NCI-H1092 (cell line): ENCODE results near the gene CC2D1A.

ENCODE experiments used
- DNase-seq: peaks from one replicate; lab custom pipeline; 2025; lab: John Stamatoyannopoulos, UW

The CC2D1A gene

DNA sequence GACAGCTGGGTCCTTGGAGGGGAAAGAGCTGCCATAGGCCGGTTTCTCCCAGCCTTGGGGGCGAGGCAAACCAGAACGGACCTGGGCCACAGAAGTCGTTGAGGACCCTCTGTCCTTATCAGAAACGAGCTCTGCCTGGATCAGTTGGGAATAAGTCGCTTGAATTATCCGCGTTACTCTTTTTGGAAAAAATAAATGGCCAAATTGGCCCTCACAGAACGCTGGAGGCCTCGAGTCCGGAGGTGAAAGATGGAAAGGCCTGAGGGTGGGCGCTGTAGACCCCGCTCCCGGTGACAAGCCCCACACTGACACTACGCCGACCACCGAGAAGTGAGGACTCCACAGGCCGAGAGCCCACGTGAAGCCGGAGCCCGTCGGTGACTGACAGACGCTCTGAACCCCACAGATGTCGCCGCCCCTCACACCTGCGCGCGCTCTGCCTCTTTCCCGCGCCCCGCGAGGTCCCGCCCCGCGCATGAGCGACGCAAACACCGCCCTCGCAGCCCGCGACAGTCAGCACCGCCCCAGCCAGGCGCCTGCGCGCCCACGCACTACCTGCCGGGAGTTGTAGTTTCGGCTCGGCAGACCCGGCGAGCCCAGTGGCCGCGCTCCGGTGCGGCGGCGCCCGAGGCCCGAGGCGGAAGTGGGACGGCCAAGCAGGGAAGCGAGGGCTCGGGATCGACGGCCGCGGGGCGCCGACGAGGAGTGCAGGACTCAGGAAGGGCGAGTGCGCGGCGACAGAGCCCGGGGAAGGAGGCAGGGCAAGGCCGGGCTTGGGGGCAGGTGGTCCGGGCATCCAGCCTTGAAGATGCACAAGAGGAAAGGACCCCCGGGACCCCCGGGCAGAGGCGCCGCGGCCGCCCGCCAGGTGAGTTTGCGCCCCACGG is at the start of gene CC2D1A, which contains the start of gene BRME1:
TSS of gene CC2D1A (plus strand) at position 568 of the 887 bp plus-strand sequence. CDS start at position 809, 241 bp downstream.
TSS of gene BRME1 (minus strand) at position 484 of the 887 bp plus-strand sequence. CDS start 1,225 bp downstream, outside the sequence.
- peak; percentile 85 for DNase-seq

GRCh38 chr19:13856497-13856896 is 49.5 kb upstream of the CC2D1A start:
- DNase-seq = no peak

DNA sequence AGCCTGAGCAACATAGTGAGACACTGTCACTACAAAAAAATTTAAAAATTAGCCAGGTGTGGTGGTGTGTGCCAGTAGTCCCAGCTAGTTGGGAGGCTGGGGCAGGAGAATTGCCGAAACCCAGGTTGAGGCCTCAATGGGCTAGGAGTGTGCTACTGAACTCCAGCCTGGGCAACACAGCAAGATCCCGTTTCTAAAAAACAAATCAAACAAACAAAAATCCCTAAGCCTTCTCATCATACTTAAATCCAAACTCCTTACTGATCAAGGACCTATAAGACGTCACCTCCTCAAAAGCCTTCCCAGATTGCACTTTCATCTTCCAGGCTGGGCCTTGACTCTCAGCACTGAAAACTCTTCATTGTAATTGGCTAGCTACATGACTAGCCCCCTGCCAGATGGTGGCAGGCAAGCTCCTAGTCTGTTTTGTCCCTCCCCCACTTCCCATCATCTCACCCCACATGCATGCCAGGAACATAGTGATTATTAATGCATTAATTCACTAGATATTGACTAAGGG is 46.6 kb upstream of the CC2D1A start:
- DNase-seq = no peak

DNA sequence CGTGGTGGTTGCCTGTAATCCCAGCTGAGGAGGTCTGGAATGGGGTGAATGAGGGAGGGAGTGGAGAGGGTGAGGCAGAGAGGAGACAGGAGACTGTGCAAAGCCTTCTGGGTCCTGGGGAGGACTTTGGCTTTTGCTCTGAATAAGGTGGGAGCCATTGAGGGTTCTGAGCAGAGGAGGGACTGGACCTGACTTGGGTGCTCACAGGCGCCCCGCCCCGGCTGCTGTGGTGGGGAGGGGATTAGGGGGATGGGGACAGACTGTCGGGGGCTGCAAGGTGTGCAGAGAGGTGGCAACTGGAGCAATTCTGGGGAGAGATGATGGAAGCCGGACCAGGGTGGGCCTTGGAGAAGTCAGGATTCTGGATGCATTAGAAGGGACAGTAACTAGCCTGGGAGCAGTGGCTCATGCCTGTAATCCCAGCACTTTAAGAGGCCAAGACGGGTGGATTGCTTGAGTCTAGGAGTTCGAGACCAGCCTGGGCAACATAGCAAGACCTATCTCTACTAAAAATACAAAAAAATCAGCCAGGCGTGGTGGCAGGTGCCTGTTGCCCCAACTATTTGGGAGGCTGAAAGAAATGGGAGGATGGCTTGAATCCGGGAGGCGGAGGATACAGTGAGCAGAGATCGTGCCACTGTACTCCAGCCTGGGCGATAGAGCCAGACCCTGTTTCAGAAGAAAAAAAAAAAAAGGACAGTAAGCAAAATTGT is 45.2 kb upstream of the CC2D1A start:
- DNase-seq = no peak

GRCh38 chr19:13861392-13861713 is 44.6 kb upstream of the CC2D1A start:
- no peak for DNase-seq

GRCh38 chr19:13861714-13862531 is 44.1 kb upstream of the CC2D1A start:
- peak; percentile 49 for DNase-seq

GRCh38 chr19:13864046-13864666 is 41.8 kb upstream of the CC2D1A start:
- DNase-seq = no peak

- DNase-seq = no peak
Measured at GRCh38 chr19:13864667-13865570, 41.1 kb upstream of the CC2D1A start.

GRCh38 chr19:13865571-13866462 is 40.2 kb upstream of the CC2D1A start:
- DNase-seq = no peak

- no peak for DNase-seq
Measured at GRCh38 chr19:13866463-13867046, 39.4 kb upstream of the CC2D1A start.

DNA sequence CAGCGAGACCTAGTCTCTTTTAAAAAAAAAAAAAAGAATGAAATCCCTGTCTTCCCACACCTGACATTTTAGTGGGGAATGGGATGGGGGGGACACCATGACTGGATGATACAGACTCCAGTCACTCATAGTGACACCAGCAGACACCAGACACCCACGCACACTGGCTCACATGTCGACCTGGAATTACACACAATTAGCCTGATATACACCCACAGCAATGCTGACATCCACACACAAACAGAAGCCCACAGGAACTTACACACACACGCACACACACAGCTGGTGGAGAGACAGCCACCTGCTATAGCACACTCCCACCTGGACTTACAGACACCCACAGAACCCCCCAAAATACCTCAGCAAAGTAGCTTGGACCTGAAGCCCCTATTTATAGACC is 37.3 kb upstream of the CC2D1A start:
- DNase-seq = no peak

- no peak for DNase-seq
Measured at GRCh38 chr19:13869281-13869680, 36.7 kb upstream of the CC2D1A start.

GRCh38 chr19:13870873-13871272 is 35.1 kb upstream of the CC2D1A start:
- DNase-seq = no peak

DNA sequence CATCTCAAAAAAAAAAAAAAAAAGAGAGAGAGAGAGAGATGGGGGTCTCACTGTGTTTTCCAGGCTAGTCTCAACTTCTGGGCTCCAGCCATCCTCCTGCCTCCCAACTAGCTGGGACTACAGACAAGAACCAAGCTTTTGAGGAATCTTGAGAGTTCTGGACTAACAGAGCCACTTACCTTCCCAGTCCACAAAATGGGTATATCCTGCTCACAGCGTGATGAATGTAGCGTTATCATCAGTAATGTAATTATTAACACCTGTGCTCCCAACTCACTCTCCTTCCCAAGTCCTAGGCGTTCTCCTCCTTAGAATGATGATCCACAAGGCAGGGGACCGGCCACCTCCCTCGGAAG is 33.7 kb upstream of the CC2D1A start:
- DNase-seq = no peak

DNA sequence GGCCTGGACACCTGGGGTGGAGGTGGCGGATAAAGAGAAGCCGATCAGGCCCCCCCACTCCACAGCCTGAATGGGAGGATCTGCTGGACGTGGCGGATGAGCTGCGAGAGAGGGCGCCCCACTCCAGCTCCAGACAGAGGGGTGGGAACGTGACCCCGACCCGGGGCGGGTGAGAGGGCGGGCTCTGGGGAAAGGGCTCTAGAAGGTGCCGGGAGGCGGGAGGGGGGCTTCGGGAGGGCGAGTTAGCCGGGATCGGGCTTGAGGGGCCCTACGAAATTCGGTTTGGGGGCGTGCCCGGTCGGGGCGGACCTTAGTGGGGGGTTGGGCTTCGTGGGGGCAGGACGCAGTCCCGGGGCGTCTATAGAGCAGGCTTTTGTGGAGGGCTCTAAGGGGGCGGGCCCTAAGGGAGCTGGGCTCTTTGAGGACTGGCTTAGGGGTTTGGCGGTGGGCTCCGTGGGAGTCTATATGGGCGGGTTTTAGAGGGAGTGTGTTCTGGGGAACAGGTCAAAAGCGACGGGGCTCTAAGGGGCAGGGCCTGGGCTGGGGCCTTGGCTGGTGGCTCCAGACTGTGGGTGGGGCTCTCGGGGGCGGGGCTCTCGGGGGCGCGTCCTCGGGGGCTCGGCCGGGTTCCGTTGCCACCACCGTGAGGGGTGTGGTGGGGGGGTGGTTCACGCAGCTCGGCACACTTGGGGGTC is 33.2 kb upstream of the CC2D1A start:
- no peak for DNase-seq

DNA sequence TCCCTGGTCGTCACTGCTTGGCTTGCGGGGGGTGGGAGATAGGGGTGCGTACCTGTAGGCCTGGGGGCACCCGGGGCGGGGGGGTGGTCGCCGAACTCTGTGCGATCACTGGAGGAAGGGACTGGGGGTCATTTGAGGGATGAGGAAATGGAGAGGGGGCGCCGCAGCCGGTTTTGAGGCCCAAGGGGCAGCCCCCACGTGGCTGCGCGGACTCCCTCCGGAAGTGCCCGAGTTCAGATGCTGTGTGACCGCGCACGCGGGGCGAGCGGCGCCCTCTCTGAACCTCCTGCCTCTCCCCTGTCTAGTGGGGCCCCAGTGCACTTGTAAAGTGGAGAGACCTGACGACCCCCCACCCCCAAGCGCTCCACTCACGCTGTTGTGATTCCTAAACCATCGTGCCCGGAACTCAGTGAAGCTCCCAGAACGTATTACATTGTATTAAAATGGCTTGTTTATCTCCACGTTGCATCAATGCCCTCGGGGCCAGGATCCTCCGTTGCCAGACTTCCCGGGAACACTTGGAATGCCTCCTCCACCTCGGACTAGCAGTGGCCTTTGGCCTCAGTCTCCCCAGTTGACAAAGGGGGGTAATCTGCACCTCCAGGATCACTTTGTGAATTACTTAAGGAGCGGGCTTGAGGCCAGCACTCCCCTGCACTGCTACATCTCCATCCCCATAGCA is 32.0 kb upstream of the CC2D1A start:
- DNase-seq = no peak

DNA sequence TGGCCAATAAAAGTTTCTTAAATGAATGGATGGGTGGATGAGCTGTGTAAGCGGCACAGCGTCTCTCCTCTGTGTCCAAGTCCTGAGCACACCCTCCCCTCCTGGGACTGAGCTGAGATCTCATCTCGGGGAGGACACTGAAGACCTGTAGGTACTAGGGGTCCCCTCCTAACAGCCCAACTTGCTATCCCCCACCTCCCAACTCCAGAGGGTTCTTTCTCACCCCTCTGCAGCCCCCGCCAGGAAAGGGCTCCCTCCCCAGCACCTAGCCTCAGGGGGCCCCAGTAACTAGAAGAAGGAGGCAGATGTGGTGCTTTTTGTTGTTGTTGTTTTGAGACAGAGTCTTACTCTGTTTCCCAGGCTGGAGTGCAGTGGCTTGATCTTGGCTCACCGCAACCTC is 30.2 kb upstream of the CC2D1A start:
- DNase-seq = no peak

GRCh38 chr19:13876834-13877233 is 29.2 kb upstream of the CC2D1A start, which contains the start of gene NANOS3:
Gene NANOS3, plus strand, starts transcription at chr19:13877134. Its CDS starts 115 bp downstream, at chr19:13877249.
- DNase-seq = no peak
